GM12878 (cell line): ENCODE results near the gene AGTPBP1. TPM values are rescaled to one million over a fixed set of nuclear protein-coding genes. Genes with fewer than 3 reads are reported as not detected.

ENCODE experiments used
- ATAC-seq: fragments of 200-7000 bp; cut with Tn5 transposase; 3 replicates; pipeline ENCODE4 v1.9.1; 2020; ENCODE audit warnings: mild to moderate bottlenecking, moderate library complexity
- BruUV-seq: library from RNA; stranded (reverse); fragments of 400-500 nt; replicated peaks from 2 replicates; lab custom pipeline; 2021; lab: Mats Ljungman, UMichigan
- CTCF ChIA-PET: fragments of 300-600 bp; sonication (Branson Sonifier 250); formaldehyde crosslinking; extraction: SDS; loops from one replicate; lab custom pipeline; 2021; ENCODE audit warnings: inconsistent platforms; lab: Yijun Ruan, JAX
- POLR2A ChIA-PET: fragments of 350-600 bp; formaldehyde crosslinking; extraction: SDS; loops from one replicate; lab custom pipeline; 2021; ENCODE audit warnings: inconsistent platforms; lab: Charles Lee
- RAD21 ChIA-PET: fragments of 300-600 bp; sonication (Branson Sonifier 250); formaldehyde crosslinking; loops from one replicate; lab custom pipeline; 2023; ENCODE audit warnings: antibody characterized with exemption; ENCODE audit not compliant: unreplicated experiment; lab: Charles Lee
- SMC1A ChIA-PET: fragments of 300-600 bp; sonication (Branson Sonifier 250); formaldehyde crosslinking; loops from one replicate; lab custom pipeline; 2023; ENCODE audit not compliant: unreplicated experiment, uncharacterized antibody; lab: Charles Lee
- DNase-seq: peaks from one replicate; pipeline ENCODE4 v3.0.0-alpha.2; 2011; ENCODE audit warnings: low read depth, low spot score
- FAIRE-seq: peaks from 3 replicates; lab custom pipeline; 2011; peaks lifted over from hg19 to GRCh38; lab: Jason Lieb, UNC
- H2AFZ ChIP-seq: 2 replicates; pipeline ENCODE4 v1.6.0; 2011; ENCODE audit warnings: low read depth, low read length, control low read depth; ENCODE audit not compliant: control insufficient read depth
- H3K27ac ChIP-seq: 2 replicates; pipeline ENCODE4 v1.5.1; 2011; ENCODE audit warnings: control low read depth; ENCODE audit not compliant: control insufficient read depth, insufficient read depth
- H3K27me3 ChIP-seq, 2 experiments: replicated peaks in 1 of 2; 2 replicates each; pipeline versions ENCODE4 v1.6.0 to v1.6.1; 2011; ENCODE audit warnings: low read length in 1 of 2; ENCODE audit not compliant: control insufficient read depth in 2 of 2, insufficient read depth in 2 of 2
- H3K36me3 ChIP-seq, 2 experiments: 2 replicates each; pipeline ENCODE4 v1.5.1; 2011; ENCODE audit warnings: low read length in 1 of 2; ENCODE audit not compliant: control insufficient read depth in 2 of 2, insufficient read depth in 2 of 2
- H3K4me1 ChIP-seq: 2 replicates; pipeline ENCODE4 v1.6.1; 2011; ENCODE audit warnings: mild to moderate bottlenecking, low read length, moderate library complexity, mixed read lengths; ENCODE audit not compliant: control insufficient read depth, insufficient read depth
- H3K4me2 ChIP-seq: 2 replicates; pipeline ENCODE4 v1.6.0; 2011; ENCODE audit warnings: control low read depth; ENCODE audit not compliant: control insufficient read depth, insufficient read depth
- H3K4me3 ChIP-seq: fragments of 200-600 bp; sonication (generic); 2 replicates; pipeline ENCODE4 v1.5.1; 2016
- H3K79me2 ChIP-seq: 2 replicates; pipeline ENCODE4 v1.6.0; 2011; ENCODE audit warnings: low read length; ENCODE audit not compliant: control insufficient read depth, insufficient read depth
- H3K9ac ChIP-seq: 2 replicates; pipeline ENCODE4 v1.8.0; 2011; ENCODE audit warnings: low read length, control low read depth, mixed read lengths; ENCODE audit not compliant: control insufficient read depth, insufficient read depth
- H3K9me3 ChIP-seq: replicated peaks from 3 replicates; pipeline ENCODE4 v1.5.1; 2011; ENCODE audit warnings: mild to moderate bottlenecking, low read length; ENCODE audit not compliant: control insufficient read depth, insufficient read depth
- H4K20me1 ChIP-seq: 2 replicates; pipeline ENCODE4 v1.6.0; 2011; ENCODE audit not compliant: control insufficient read depth, insufficient read depth
- BCL11A ChIP-seq: IDR thresholded peaks from 2 replicates; pipeline ENCODE4 v1.6.1; 2011; ENCODE audit warnings: low read depth, low read length
- CEBPB ChIP-seq, 2 experiments: fragments of 150-350 bp in 1 of 2; IDR thresholded peaks; 2 replicates each; pipeline ENCODE4 v1.6.1; 2012 to 2014; ENCODE audit warnings: low read depth in 2 of 2, low read length in 2 of 2, borderline replicate concordance in 1 of 2, inconsistent platforms in 1 of 2
- EP300 ChIP-seq, 2 experiments: fragments of 150-350 bp in 1 of 2; IDR thresholded peaks; 2 replicates each; pipeline ENCODE4 v1.6.1; 2011 to 2012; ENCODE audit warnings: low read depth in 2 of 2, low read length in 2 of 2, borderline replicate concordance in 1 of 2, improper control_type of control experiment in 1 of 2, inconsistent platforms in 1 of 2; ENCODE audit not compliant: control insufficient read depth in 1 of 2
- GATAD2B ChIP-seq: fragments of 450-650 bp; conservative IDR thresholded peaks from 2 replicates; pipeline ENCODE4 v1.6.1; 2017; ENCODE audit warnings: low read depth, mild to moderate bottlenecking, moderate library complexity
- KAT2A ChIP-seq: conservative IDR thresholded peaks from 2 replicates; pipeline ENCODE4 v1.6.1; 2011; ENCODE audit warnings: low read depth, low read length; ENCODE audit not compliant: control insufficient read depth
- NFYB ChIP-seq: IDR thresholded peaks from 2 replicates; pipeline ENCODE4 v1.6.1; 2011; ENCODE audit warnings: low read depth, mild to moderate bottlenecking, low read length, improper control_type of control experiment, moderate library complexity; ENCODE audit not compliant: insufficient read depth
- NR2C2 ChIP-seq: IDR thresholded peaks from 2 replicates; pipeline ENCODE4 v1.6.1; 2011; ENCODE audit warnings: borderline replicate concordance, low read depth; ENCODE audit not compliant: control insufficient read depth, insufficient read length
- POLR2AphosphoS5 ChIP-seq: IDR thresholded peaks from 2 replicates; pipeline ENCODE4 v1.6.1; 2011; ENCODE audit warnings: mild to moderate bottlenecking, low read length, inconsistent platforms
- RCOR1 ChIP-seq: conservative IDR thresholded peaks from 2 replicates; pipeline ENCODE4 v1.6.1; 2012; ENCODE audit warnings: low read depth, low read length, improper control_type of control experiment
- RELB ChIP-seq: fragments of 450-650 bp; IDR thresholded peaks from 2 replicates; pipeline ENCODE4 v1.6.1; 2017; ENCODE audit warnings: low read depth, mild to moderate bottlenecking, moderate library complexity
- RFX5 ChIP-seq: IDR thresholded peaks from 2 replicates; pipeline ENCODE4 v1.6.1; 2011; ENCODE audit warnings: low read depth, low read length, improper control_type of control experiment
- SIX5 ChIP-seq: IDR thresholded peaks from 2 replicates; pipeline ENCODE4 v1.6.1; 2011; ENCODE audit warnings: mild to moderate bottlenecking, low read depth, low read length, moderate library complexity; ENCODE audit not compliant: severe bottlenecking
- YBX1 ChIP-seq: fragments of 450-650 bp; IDR thresholded peaks from 2 replicates; pipeline ENCODE4 v1.6.1; 2016; ENCODE audit warnings: antibody characterized with exemption
- ZNF592 ChIP-seq: fragments of 450-650 bp; IDR thresholded peaks from 2 replicates; pipeline ENCODE4 v1.6.1; 2017; ENCODE audit warnings: mild to moderate bottlenecking, moderate library complexity
- WGBS: methylation state at CpG from one replicate; pipeline ENCODE4 v1.1.6; 2016; ENCODE audit warnings: low lambda C conversion rate; ENCODE audit not compliant: insufficient replicate concordance, insufficient coverage; ENCODE audit errors: missing lambda C conversion rate; 5-methylcytosine and 5-hydroxymethylcytosine counted together
- in situ Hi-C: fragments of 300-500 bp; cut with MboI; formaldehyde crosslinking; loops from 9 replicates; pipeline ENCODE4 v1.14.3; 2018; ENCODE audit warnings: mixed read lengths
- intact Hi-C: fragments of 100-400 bp; cut with micrococcal nuclease; formaldehyde crosslinking; loops from one replicate; pipeline ENCODE4 v1.14.2; 2022; ENCODE audit not compliant: unreplicated experiment
- polyA plus RNA-seq, 11 experiments: library from polyadenylated mRNA; depleted of rRNA in 4 of 11; unstranded in 6 of 11; stranded (reverse) in 5 of 11; fragments of >200 nt; fragmentation: Nextera tagmentation in 4 of 11; fragmentation: Illumina TruSeq in 1 of 11; extraction: Ambion mirVana in 4 of 11; extraction: Trizol in 1 of 11; gene quantifications; 1 replicate in 1 of 11; 2 replicates in 10 of 11; pipeline versions ENCODE4 v1.2.1 to v1.2.3, GENCODE V29; 2011 to 2016; ENCODE audit warnings: inconsistent platforms in 2 of 11, missing spikeins in 2 of 11, low read depth in 1 of 11
- total RNA-seq, 4 experiments: library from RNA; depleted of rRNA in 3 of 4; stranded (reverse); fragments of >200 nt in 3 of 4; fragmentation: Illumina TruSeq in 1 of 4; extraction: Trizol in 1 of 4; gene quantifications; 2 replicates each; pipeline versions ENCODE4 v1.2.1 to v1.2.3, GENCODE V29; 2013 to 2021

AGTPBP1 gene
- total and polyA plus RNA-seq, 10 of the 15 experiments (the other 5 are each of a cell fraction or from before 2014, with no cell fraction given), result 6.1 to 35.2 (median 20.0) TPM

DNA sequence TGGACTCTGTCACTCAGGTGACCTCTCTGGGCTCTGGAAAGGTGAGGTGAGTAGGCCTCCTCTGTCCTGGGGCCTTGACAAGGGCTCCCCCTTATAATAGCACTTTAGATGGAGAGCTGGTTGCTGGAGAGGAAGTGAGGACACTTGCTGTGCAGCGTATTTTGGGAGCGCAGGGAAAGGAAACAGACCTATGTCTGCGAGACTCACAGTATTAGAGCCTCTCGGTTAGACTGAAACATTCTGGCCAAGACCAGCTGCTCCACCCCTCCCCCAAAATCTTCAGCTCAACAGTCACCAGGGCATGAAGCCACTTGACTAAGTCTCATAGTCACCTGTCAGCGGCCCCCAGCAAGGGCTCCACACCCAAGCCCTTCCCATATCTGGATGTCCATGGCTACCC is 213.6 kb downstream of the AGTPBP1 start:
- H3K4me3 ChIP-seq, result no peak overlapping the region
- peaks cover 0 to 2% of the 10 kb centered on the region in 2 experiments; a peak in 3 of 4 replicates for H3K27me3 ChIP-seq
- H3K4me1 ChIP-seq, result no peaks in the 10 kb centered on the region
- TF ChIP-seq RFX5 (no peak), POLR2AphosphoS5 (no peak), KAT2A (no peak), SIX5 (no peak), NFYB (no peak), BCL11A (no peak), NR2C2 (no peak), YBX1 (no peak), CEBPB (IDR thresholded peaks at IDR 0.05; ENCODE audit: borderline replicate concordance in 1 of 2, low read depth in 2 of 2, low read length in 2 of 2) (no peak), RCOR1 (no peak), ZNF592 (no peak), GATAD2B (no peak), EP300 (IDR thresholded peaks at IDR 0.05; ENCODE audit: borderline replicate concordance in 1 of 2, control insufficient read depth in 1 of 2, low read depth in 2 of 2, low read length in 2 of 2) (no peak), RELB (no peak)
- TF ChIP-seq, all 136 proteins: peak for 0
- Histone ChIP-seq H3K27ac (no peak overlapping the region), H3K79me2 (no peaks in the 10 kb centered on the region), H3K4me2 (no peak overlapping the region), H2AFZ (no peak overlapping the region), H3K9me3 (no peaks in the 10 kb centered on the region), H4K20me1 (no peaks in the 10 kb centered on the region), H3K36me3 (no peaks in the 10 kb centered on the region), H3K9ac (no peak overlapping the region)
- no TSS peak for BruUV-seq
- SMC1A ChIA-PET, result interaction anchor here (0.6 kb wide), 1 partner anchor 1203 kb away, joined by 3 read pairs; no protein-coding TSS in a partner anchor
- POLR2A ChIA-PET, result no interaction called here
- 91% methylated on average over 5 of the region's 5 CpGs for WGBS
- CTCF ChIA-PET, result no interaction called here
- no peak for DNase-seq
- no peak for FAIRE-seq
- RAD21 ChIA-PET, result no interaction called here
- in situ Hi-C loops (no loop called here), intact Hi-C loops (no loop called here)
- ATAC-seq, result no peak
